GM21786 (cell line): ENCODE results near the gene STAT2.
"Not testable (repeated sequence)": the region's sequence is repeated elsewhere in the genome, so short reads cannot be mapped to it uniquely, and the experiment has no call there.

Source experiments
- ATAC-seq: cut with Tn5 transposase; IDR thresholded peaks from one replicate; pipeline ENCODE4 v1.9.1; 2021; ENCODE audit not compliant: unreplicated experiment

The STAT2 gene

GRCh38 chr12:56332512-56333196 is 27.3 kb downstream of the STAT2 start:
- no peak for ATAC-seq

DNA sequence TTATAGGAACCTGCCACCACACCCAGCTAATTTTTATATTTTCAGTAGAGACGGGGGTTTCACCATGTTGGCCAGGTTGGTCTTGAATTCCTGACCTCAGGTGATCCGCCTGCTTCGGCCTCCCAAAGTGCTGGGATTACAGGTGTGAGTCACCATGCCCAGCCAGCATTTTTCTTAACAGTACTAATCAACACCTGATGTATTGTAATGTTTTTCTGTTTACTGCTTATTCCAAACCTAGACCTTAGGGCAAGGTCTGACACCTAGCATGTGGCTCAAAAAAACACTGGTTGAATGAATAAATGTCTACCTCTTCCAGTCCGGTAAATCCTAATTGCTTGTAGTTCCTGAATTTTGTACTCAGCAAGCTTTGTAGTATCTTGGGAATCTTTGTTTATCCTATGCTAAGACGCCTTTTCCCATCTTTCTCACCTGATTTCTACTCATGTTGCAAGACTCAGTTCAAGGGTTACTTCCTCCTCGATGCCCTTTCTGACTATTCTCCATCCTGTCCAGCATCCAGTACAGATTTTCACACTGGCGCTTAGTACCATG is 28.9 kb downstream of the STAT2 start:
- ATAC-seq, result no peak

- ATAC-seq, result no peak
Measured at GRCh38 chr12:56326533-56326932, 33.4 kb downstream of the STAT2 start.

DNA sequence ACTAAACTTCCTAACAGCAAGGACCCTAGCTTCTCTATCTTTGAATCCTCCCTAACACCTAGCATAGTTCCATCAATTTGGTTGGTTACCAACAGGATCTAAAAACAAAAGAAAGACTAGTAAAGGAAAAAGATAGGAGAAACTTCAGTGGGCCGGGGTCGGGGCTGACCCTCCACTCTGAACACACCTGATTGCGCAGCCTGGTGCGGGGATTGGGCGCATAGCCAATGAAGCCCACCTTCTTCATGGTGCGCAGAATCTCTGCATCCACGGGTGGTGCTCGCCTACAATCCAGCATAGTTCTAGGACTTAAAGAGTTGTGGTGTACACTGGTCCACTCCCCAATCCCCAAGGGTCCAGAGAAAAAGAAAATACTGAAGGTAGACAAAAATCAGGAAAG is 33.8 kb downstream of the STAT2 start:
- no peak for ATAC-seq

DNA sequence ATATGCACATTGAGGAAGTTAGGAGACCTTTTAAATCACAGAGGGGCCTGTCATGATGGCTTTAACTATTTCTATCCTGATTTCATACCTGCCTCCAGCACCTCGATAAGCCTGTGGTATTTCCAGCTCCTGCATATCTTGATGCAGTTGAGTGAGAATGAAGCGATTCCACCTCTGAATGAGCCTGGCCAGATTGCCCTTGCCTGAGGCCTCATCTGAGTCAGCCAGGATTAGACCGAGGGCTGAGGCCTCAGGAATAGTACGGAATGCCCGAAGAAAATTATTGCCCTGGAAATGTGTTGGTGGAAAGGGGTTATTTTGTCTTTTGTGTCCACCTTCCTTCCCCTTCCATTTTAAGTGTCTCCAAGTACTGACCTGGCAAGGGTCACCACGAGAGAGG is 35.7 kb downstream of the STAT2 start:
- ATAC-seq, result no peak

GRCh38 chr12:56321610-56322009 is 38.3 kb downstream of the STAT2 start:
- ATAC-seq, result not testable (repeated sequence)

- no peak for ATAC-seq
Measured at GRCh38 chr12:56321027-56321426, 38.9 kb downstream of the STAT2 start.

GRCh38 chr12:56317675-56318074 is 42.2 kb downstream of the STAT2 start:
- no peak for ATAC-seq

GRCh38 chr12:56315622-56316473 is 44.1 kb downstream of the STAT2 start, which contains the start of gene CNPY2:
Gene CNPY2 (minus strand): TSS chr12:56315988. CDS start chr12:56315217, 771 bp downstream.
- peak; percentile 85 for ATAC-seq

- ATAC-seq, result no peak
Measured at GRCh38 chr12:56315249-56315621, 44.7 kb downstream of the STAT2 start.

- ATAC-seq, result no peak
Measured at GRCh38 chr12:56311003-56311402, 48.9 kb downstream of the STAT2 start.

DNA sequence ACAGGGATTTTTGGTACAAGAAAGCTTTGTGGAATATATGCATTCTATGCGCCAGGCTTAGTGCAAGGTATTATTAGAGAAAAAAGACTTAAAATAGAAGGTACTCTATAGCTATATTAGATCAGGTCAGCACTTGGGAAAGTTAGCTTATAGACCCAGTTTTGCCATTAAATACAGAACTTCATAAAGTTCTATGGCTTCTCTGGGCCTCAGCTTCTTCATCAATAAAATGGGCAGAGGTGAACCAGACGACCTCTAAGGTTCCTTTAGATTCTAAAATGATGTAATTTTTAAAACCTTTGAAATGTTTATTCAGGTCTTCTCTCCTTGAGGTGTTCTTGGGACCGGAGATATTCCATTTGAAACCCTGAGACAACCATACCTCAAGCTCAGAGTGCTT is 51.2 kb downstream of the STAT2 start:
- no peak for ATAC-seq

DNA sequence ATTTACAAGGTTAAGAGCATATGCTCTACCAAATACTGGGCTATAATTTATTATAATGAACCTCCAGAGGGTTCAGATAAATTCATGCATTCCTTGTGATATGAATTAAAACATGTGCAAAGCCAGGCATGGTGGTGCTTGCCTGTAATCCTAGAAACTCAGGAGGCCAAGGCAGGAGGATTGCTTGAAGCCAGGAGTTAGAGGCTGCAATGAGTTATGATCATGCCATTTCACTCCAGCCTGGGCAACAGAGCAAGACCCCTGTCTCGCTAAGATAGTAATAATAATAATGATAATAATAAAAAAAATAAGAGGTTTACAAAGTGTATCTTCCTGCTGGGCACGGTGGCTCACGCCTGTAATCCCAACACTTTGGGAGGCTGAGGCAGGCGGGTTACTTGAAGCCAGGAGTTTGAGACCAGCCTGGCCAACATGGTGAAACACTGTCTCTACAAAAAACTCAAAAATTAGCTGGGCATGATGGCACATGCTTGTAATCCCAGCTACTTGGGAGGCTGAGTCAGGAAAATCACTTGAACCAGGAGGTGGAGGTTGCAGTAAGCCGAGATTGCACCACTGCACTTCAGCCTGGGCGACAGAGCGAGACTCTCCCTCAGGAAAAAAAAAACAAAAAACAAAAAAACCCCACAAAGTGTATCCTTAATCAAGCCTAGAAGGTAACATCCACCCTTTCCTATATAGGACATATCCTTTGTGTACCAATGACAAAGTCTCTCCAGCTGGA is 52.5 kb downstream of the STAT2 start:
- no peak for ATAC-seq

GRCh38 chr12:56304872-56305590 is 54.9 kb downstream of the STAT2 start:
- no peak for ATAC-seq

DNA sequence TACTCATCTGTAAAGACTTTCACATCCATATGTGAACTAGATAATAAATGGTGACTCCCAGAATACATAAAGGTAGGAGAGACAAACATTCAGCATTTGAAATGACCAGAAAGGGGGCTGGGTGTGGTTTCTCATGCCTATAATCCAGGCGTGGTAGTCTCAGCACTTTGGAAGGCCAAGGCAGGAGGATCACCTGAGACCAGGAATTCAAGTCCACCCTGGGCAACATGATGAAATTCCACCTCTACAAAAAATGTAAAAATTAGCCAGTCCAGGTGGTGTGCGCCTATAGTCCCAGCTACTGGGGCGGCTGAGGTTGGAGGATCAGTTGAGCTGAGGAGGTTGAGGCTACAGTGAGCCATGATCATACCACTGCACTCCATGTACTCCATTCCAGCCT is 55.6 kb downstream of the STAT2 start:
- ATAC-seq, result no peak

- no peak for ATAC-seq
Measured at GRCh38 chr12:56300644-56301464, 59.1 kb downstream of the STAT2 start.

- peak; percentile 93 for ATAC-seq
Measured at GRCh38 chr12:56299853-56300643, 59.9 kb downstream of the STAT2 start, which contains the start of gene CS. Gene CS (minus strand): TSS chr12:56300330. CDS start chr12:56300201, 129 bp downstream.

DNA sequence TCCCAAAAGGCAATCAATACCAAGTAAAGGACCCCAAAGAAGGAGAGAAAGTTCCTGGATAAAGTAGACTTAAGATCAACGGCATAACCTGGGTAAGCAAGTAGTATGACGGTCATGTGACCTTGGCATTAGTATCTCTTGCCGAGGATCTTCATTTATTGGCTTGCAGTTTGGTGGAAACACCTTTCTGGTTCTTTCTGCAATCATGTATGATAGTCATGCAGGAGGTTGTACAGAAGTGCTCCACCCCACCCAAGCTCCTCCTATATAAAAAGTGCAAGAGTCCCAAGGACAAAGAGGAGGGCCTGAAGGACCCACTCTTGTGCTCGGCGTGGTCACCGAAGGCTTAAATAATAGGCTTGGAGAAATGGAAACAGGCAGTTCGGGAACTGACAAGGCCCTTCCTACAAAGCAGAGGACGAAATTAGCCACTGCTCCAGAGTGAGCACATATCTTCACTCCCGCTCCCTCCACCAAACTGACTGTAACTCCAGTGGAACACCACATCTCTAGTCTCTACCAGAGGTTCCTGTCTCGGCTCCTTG is 60.5 kb downstream of the STAT2 start:
- ATAC-seq, result no peak

DNA sequence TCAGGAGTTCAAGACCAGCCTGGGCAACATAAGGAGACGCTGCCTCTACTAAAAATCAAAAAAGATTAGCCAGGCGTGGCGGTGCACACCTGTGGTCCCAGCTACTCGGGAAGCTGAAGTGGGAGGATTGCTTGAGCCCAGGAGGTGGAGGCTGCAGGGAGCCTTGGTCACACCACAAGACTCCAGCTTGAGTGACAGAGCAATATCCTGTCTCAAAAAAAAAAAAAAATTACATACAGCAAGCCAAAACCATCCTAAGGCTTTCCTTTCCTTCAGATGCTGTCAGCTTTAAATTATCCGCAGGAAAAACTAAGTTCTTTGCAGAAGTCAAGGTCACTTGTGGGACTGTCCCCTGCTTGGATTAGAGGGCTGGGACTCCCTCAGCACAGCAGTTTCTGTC is 61.1 kb downstream of the STAT2 start:
- ATAC-seq, result no peak
